ENCODE results near the gene GREB1.

GREB1 gene

GRCh38 chr2:11502740-11503292 is 31.0 kb upstream of the GREB1 start:
- H3K27me3 Mint-ChIP-seq, result peaks cover 9% of the 10 kb centered on the region
- H3K27ac Mint-ChIP-seq (ENCODE audit: low read depth), result no peak overlapping the region
- H3K4me3 Mint-ChIP-seq, result no peak overlapping the region
- no peaks in the 10 kb centered on the region for H3K36me3 Mint-ChIP-seq (ENCODE audit: insufficient read depth)
- no peaks in the 10 kb centered on the region for H3K9me3 Mint-ChIP-seq
- ATAC-seq (replicated peaks; ENCODE audit: extremely low read depth, poor library complexity, severe bottlenecking), result no peak
- H3K4me1 Mint-ChIP-seq, result peaks cover 6% of the 10 kb centered on the region
- no peak for DNase-seq (ENCODE audit: low spot score in 2 of 2)

- H3K27me3 Mint-ChIP-seq, result peaks cover 9% of the 10 kb centered on the region
- H3K4me3 Mint-ChIP-seq, result no peak overlapping the region
- no peak for DNase-seq (ENCODE audit: low spot score in 2 of 2)
- no peaks in the 10 kb centered on the region for H3K36me3 Mint-ChIP-seq (ENCODE audit: insufficient read depth)
- H3K9me3 Mint-ChIP-seq, result no peaks in the 10 kb centered on the region
- H3K4me1 Mint-ChIP-seq, result peaks cover 6% of the 10 kb centered on the region
- ATAC-seq (replicated peaks; ENCODE audit: extremely low read depth, poor library complexity, severe bottlenecking), result no peak
- no peak overlapping the region for H3K27ac Mint-ChIP-seq (ENCODE audit: low read depth)
Observed at GRCh38 chr2:11503354-11503927, 30.4 kb upstream of the GREB1 start.

GRCh38 chr2:11505652-11506610 is 27.9 kb upstream of the GREB1 start:
- Mint-ChIP-seq H3K27me3 (peaks cover 9% of the 10 kb centered on the region), H3K9me3 (no peaks in the 10 kb centered on the region), H3K27ac (ENCODE audit: low read depth) (no peak overlapping the region), H3K36me3 (ENCODE audit: insufficient read depth) (no peaks in the 10 kb centered on the region), H3K4me3 (no peak overlapping the region), H3K4me1 (no peaks in the 10 kb centered on the region)
- no peak for ATAC-seq (replicated peaks; ENCODE audit: extremely low read depth, poor library complexity, severe bottlenecking)
- DNase-seq (ENCODE audit: low spot score in 2 of 2), result no peak

- Mint-ChIP-seq H3K4me1 (no peaks in the 10 kb centered on the region), H3K36me3 (ENCODE audit: insufficient read depth) (no peaks in the 10 kb centered on the region), H3K27ac (ENCODE audit: low read depth) (no peak overlapping the region), H3K4me3 (no peak overlapping the region), H3K9me3 (no peaks in the 10 kb centered on the region), H3K27me3 (peaks cover 9% of the 10 kb centered on the region)
- ATAC-seq (replicated peaks; ENCODE audit: extremely low read depth, poor library complexity, severe bottlenecking), result no peak
- DNase-seq (ENCODE audit: low spot score in 2 of 2), result no peak
Observed at GRCh38 chr2:11506611-11506969, 27.3 kb upstream of the GREB1 start.

- H3K9me3 Mint-ChIP-seq, result no peaks in the 10 kb centered on the region
- H3K27me3 Mint-ChIP-seq, result peaks cover 15% of the 10 kb centered on the region
Observed at GRCh38 chr2:11507517-11507916, 26.3 kb upstream of the GREB1 start.

GRCh38 chr2:11508279-11508678 is 25.6 kb upstream of the GREB1 start:
- peaks cover 19% of the 10 kb centered on the region for H3K27me3 Mint-ChIP-seq
- no peaks in the 10 kb centered on the region for H3K36me3 Mint-ChIP-seq (ENCODE audit: insufficient read depth)
- no peak overlapping the region for H3K27ac Mint-ChIP-seq (ENCODE audit: low read depth)
- no peaks in the 10 kb centered on the region for H3K4me1 Mint-ChIP-seq
- ATAC-seq (replicated peaks; ENCODE audit: extremely low read depth, poor library complexity, severe bottlenecking) (no peak), DNase-seq (ENCODE audit: low spot score in 2 of 2) (no peak)
- no peaks in the 10 kb centered on the region for H3K9me3 Mint-ChIP-seq
- H3K4me3 Mint-ChIP-seq, result no peak overlapping the region

More at GRCh38 chr2:11507517-11507916, 26.3 kb upstream of the GREB1 start:
- ATAC-seq (replicated peaks; ENCODE audit: extremely low read depth, poor library complexity, severe bottlenecking) (no peak), DNase-seq (ENCODE audit: low spot score in 2 of 2) (no peak)
- no peak overlapping the region for H3K4me3 Mint-ChIP-seq
- no peak overlapping the region for H3K27ac Mint-ChIP-seq (ENCODE audit: low read depth)
- no peaks in the 10 kb centered on the region for H3K36me3 Mint-ChIP-seq (ENCODE audit: insufficient read depth)
- H3K4me1 Mint-ChIP-seq, result no peaks in the 10 kb centered on the region

- H3K4me3 Mint-ChIP-seq, result no peak overlapping the region
- H3K36me3 Mint-ChIP-seq (ENCODE audit: insufficient read depth), result no peaks in the 10 kb centered on the region
- H3K9me3 Mint-ChIP-seq, result no peaks in the 10 kb centered on the region
- H3K27me3 Mint-ChIP-seq, result peaks cover 19% of the 10 kb centered on the region
- no peak for DNase-seq (ENCODE audit: low spot score in 2 of 2)
- ATAC-seq (replicated peaks; ENCODE audit: extremely low read depth, poor library complexity, severe bottlenecking), result no peak
- no peaks in the 10 kb centered on the region for H3K4me1 Mint-ChIP-seq
- H3K27ac Mint-ChIP-seq (ENCODE audit: low read depth), result no peak overlapping the region
Observed at GRCh38 chr2:11509657-11510360, 24.0 kb upstream of the GREB1 start.

GRCh38 chr2:11512431-11512830 is 21.4 kb upstream of the GREB1 start:
- Mint-ChIP-seq H3K36me3 (ENCODE audit: insufficient read depth) (no peaks in the 10 kb centered on the region), H3K27ac (ENCODE audit: low read depth) (no peak overlapping the region), H3K4me1 (no peaks in the 10 kb centered on the region), H3K27me3 (peaks cover 20% of the 10 kb centered on the region), H3K4me3 (no peak overlapping the region), H3K9me3 (no peaks in the 10 kb centered on the region)
- DNase-seq (ENCODE audit: low spot score in 2 of 2) (no peak), ATAC-seq (replicated peaks; ENCODE audit: extremely low read depth, poor library complexity, severe bottlenecking) (no peak)

- Mint-ChIP-seq H3K27me3 (peaks cover 20% of the 10 kb centered on the region), H3K4me3 (no peak overlapping the region), H3K9me3 (no peaks in the 10 kb centered on the region), H3K27ac (ENCODE audit: low read depth) (no peak overlapping the region), H3K4me1 (no peaks in the 10 kb centered on the region), H3K36me3 (ENCODE audit: insufficient read depth) (no peaks in the 10 kb centered on the region)
- DNase-seq (ENCODE audit: low spot score in 2 of 2) (no peak), ATAC-seq (replicated peaks; ENCODE audit: extremely low read depth, poor library complexity, severe bottlenecking) (no peak)
Observed at GRCh38 chr2:11513319-11513718, 20.5 kb upstream of the GREB1 start.

GRCh38 chr2:11514081-11514730 is 19.6 kb upstream of the GREB1 start:
- H3K4me3 Mint-ChIP-seq, result no peak overlapping the region
- H3K27me3 Mint-ChIP-seq, result peaks cover 20% of the 10 kb centered on the region
- no peaks in the 10 kb centered on the region for H3K4me1 Mint-ChIP-seq
- ATAC-seq (replicated peaks; ENCODE audit: extremely low read depth, poor library complexity, severe bottlenecking) (no peak), DNase-seq (ENCODE audit: low spot score in 2 of 2) (no peak)
- H3K27ac Mint-ChIP-seq (ENCODE audit: low read depth), result no peak overlapping the region
- H3K9me3 Mint-ChIP-seq, result no peaks in the 10 kb centered on the region
- H3K36me3 Mint-ChIP-seq (ENCODE audit: insufficient read depth), result no peaks in the 10 kb centered on the region

- Mint-ChIP-seq H3K36me3 (ENCODE audit: insufficient read depth) (no peaks in the 10 kb centered on the region), H3K9me3 (no peaks in the 10 kb centered on the region), H3K4me3 (no peak overlapping the region), H3K4me1 (no peaks in the 10 kb centered on the region), H3K27me3 (peaks cover 20% of the 10 kb centered on the region), H3K27ac (ENCODE audit: low read depth) (no peak overlapping the region)
- no peak for DNase-seq (ENCODE audit: low spot score in 2 of 2)
- no peak for ATAC-seq (replicated peaks; ENCODE audit: extremely low read depth, poor library complexity, severe bottlenecking)
Observed at GRCh38 chr2:11514904-11515303, 18.9 kb upstream of the GREB1 start.

GRCh38 chr2:11515490-11515981 is 18.3 kb upstream of the GREB1 start:
- Mint-ChIP-seq H3K27me3 (peaks cover 20% of the 10 kb centered on the region), H3K4me1 (no peaks in the 10 kb centered on the region), H3K9me3 (peaks cover 3% of the 10 kb centered on the region), H3K36me3 (ENCODE audit: insufficient read depth) (no peaks in the 10 kb centered on the region), H3K27ac (ENCODE audit: low read depth) (no peak overlapping the region), H3K4me3 (no peak overlapping the region)
- DNase-seq (ENCODE audit: low spot score in 2 of 2) (no peak), ATAC-seq (replicated peaks; ENCODE audit: extremely low read depth, poor library complexity, severe bottlenecking) (no peak)

Data from central memory CD8-positive, alpha-beta T cell (primary cell).